Stimulated activated CD4-positive, alpha-beta T cell treated with anti-CD3 and anti-CD28 coated beads, Interleukin-15, amount 100 ng/mL, for 48 hours (primary cell): ENCODE measurements around the gene KRTAP12-3.
"Not testable (repeated sequence)": the region's sequence is repeated elsewhere in the genome, so short reads cannot be mapped to it uniquely, and the experiment has no call there.

ENCODE experiments used
- DNase-seq, 2 donors: peaks; one replicate each; pipeline ENCODE4 v3.0.0-alpha.2; 2020; ENCODE audit warnings: low read depth in 2 of 2

Gene KRTAP12-3

GRCh38 chr21:44657635-44658540 lies at the start of gene KRTAP12-3:
TSS of gene KRTAP12-3 (plus strand) at chr21:44657932. CDS start at chr21:44657980, 48 bp downstream.
- no peak for DNase-seq

DNA sequence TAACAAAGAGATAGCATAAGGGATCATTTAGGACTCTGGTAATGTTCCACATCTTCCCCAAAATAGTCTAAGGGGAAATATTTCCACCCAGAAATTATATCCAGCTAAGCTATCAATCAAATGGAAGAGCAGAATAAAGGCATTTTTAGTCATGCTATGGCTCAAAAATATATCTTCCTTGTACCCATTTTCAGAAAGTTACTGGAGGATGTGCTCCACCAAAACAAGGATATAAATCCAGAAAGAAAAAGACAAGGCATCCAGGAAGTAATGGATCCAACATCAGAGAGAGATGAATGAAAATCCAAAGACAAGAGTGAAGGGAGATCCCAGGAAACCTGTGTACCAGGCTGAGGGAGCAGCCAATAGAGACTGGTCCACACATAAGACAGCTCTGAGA lies 48.5 kb upstream of the KRTAP12-3 start:
- DNase-seq, result no peak

- not testable (repeated sequence) for DNase-seq
Observed at GRCh38 chr21:44610157-44610843, 47.4 kb upstream of the KRTAP12-3 start.

DNA sequence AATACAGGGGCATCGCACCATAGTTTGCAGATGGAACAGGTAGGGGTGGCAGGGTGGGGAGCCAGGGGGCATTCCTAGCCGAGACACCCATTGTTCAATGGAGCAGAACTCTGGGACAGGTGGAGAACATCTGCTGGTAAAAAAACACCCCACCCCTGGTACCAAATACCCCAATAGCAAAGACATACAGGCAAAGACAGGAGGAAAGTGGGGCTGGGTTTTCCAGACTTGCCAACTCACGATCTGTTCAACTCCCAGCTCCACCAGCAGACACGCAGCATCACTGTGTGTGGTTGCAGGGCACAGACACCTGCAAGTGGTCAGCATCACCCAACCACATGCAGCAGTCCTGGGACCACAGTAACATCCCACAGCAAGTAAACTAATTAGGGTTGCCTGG lies 46.2 kb upstream of the KRTAP12-3 start:
- no peak for DNase-seq

DNA sequence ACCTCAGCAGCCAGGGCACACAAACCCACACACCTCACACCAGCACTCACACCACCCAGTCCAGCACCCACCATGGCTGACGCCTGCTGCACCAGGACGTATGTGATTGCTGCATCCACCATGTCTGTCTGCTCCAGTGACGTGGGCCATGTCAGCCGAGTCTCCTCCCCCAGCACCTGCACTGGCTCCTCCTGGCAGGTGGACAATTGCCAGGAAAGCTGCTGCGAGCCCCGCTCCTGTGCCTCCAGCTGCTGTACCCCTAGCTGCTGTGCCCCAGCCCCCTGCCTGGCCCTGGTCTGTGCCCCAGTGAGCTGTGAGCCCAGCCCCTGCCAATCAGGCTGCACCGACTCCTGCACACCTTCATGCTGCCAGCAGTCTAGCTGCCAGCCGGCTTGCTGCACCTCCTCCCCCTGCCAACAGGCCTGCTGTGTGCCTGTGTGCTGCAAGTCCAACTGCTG lies 45.7 kb upstream of the KRTAP12-3 start, which contains the start of gene KRTAP10-8:
Gene KRTAP10-8, plus strand, starts transcription at position 51 of the 458 bp plus-strand sequence. Its CDS starts 22 bp downstream, at position 73.
- no peak for DNase-seq

- no peak for DNase-seq
Observed at GRCh38 chr21:44612669-44613229, 45.0 kb upstream of the KRTAP12-3 start.

DNA sequence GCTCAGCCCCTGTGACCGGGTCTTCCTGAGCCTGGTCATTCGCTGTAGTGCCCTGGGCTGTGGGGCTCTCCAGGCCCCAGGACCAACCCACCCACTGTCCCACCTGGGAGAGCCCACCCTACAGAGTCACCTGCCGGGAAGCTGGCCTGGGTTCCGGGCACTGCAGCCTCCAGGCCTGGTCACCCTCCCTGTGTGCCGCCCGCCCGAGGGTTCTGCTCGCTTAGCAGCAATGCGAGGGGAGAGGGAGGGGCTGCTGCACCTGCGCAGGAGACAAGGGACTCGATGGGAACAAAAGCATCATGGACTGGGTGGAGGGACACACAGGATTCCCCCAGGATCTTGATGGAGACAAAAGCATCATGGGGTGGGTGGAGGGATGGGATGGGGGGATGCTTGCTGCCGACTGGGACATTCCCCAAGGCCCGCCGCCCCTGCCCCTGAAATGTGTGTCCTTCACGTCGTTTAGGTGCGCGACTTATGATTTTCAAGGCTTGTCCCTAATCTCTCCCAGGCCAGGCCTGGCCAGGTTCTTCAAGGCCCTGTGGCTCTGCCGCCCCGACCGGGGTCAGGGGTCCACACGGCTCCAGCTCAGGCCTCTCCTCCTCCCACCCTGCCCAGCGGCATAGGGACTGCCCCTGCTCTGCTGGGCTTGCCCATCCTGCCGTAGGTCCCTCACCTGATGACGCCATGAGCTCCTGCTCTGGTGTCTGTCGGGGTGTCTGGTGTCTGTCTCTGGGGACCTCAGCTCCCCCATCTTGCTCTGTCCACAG lies 44.2 kb upstream of the KRTAP12-3 start:
- DNase-seq, result no peak

DNA sequence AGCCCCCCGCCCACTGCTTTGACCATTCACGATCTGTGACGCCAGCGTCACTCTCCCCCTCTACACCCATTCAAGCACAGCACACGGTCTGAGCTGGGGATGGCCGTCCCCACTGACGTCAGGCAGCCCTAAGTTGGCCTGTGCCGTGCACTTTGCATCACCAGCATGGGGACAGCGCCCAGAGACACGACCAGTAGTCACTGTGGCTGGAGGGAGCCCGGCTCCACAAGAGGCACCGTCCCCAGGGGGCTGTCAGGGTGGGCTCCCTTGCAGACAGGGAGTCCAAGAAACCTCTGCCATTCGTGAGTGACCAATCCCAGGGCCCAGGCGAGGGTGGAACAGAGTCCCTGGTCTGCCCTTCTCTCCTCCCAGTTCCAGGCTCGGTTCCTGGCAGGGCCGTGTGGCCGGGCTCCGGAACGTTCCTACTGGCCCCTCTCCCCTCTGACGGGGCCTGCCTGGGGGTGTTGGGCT lies 43.5 kb upstream of the KRTAP12-3 start:
- DNase-seq, result no peak

DNA sequence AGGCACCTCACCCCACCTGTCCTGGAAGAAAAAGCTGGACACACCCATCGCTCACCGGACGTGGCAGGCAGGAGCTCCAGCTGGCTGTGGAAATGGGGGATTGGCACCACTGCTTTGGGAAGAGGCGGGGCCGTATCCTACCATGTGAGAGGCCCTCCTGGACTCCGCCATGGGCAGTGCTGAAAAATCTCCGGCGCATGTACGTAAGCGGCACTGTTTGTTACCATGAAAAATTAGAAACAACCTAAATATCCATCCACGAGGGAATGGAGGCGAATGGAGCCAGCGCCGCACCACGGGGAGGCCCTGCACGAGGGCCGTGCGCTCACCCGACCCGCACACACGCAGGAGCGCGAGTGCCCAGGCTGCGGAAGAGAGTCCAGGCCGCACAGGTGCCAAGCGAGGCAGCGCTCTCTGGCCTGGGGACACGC lies 42.8 kb upstream of the KRTAP12-3 start:
- DNase-seq, result no peak

- no peak for DNase-seq
Observed at GRCh38 chr21:44615466-44615865, 42.3 kb upstream of the KRTAP12-3 start.

DNA sequence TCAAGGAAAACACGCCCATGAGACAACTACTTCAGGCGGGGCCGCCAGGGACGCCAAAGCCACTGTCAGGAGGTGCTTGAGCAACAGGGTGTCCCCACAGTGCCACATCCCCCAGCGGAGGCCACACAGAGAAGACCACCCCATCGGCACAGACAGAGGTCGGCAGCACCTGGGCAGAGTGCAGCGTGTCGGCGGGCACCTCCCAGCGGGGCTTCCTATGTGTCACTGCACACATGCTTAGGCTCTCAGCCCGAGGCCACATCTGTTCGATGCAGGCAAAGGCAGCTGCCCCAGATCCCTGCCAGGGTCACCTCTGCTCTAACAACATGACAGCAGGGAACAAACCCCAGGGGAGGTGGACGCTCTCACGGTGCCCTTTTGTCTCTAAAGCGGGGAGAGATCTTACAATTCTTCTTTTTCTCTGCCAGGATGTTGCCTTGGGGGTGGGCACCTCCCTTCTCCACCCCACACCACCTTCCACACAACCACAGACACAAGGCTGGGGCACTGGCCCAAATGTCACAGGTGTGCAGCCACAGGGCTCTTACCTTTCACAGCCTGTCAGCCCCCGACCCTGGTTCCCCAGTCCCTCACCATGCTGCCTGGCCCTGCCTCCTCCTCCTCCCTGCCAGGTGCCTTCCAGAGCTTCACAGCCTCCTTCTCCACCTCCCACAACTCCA lies 41.7 kb upstream of the KRTAP12-3 start:
- no peak for DNase-seq

DNA sequence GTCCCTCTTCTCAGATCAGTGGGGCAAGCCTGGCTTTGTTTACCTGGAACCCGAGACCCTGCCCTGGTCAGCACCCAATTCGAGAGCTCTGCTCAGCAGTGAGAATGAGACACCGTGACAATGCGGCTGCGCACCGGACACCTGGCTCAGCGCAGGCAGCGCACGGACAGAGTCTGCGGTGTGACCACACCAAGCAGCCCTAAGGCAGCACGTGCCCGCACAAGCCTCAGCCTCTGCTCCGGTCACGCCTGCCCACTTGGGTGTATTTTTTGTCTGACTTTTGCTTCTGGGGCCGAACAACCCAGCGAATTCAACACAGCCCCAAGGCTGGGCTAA lies 41.2 kb upstream of the KRTAP12-3 start:
- no peak for DNase-seq

DNA sequence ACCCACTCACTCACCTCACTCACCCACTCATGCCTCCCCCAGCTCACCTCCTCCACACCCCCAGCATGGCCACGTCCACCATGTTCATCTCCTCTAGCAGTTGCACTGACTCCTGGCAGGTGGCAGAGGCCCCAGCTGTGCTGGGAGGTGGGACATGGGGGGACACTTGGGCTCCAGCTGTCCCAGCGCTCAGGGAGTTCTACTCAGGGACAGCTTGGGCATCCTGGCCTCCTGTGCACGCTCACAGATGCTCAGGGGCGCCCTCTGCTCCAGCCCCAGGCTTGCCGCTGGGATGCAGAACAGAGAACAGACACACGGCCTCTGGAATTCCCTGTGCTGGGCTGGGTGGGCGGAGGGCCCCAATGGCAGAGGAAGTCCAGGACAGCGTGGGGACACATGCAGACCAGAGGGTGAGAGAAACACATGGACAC lies 40.6 kb upstream of the KRTAP12-3 start:
- DNase-seq, result no peak

DNA sequence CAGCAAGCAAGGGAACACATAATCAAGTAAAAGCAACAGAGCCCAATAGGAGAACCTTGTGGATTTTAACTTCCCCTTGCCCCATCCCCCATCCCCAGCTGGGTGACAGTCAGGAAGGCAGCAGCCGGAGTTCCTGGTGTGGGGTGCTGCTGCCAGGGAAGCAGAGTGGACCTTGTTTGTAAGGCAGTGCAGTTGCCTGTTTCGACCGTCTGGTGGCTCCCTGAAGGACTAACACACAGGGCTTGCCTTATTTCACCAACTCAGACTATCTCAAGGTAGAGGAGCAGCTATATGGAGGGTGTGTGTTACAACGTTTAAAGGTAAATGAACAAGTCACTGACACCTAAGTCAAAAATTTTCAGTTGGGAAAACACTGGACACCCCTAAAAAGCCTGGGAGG lies 39.2 kb upstream of the KRTAP12-3 start:
- no peak for DNase-seq

- DNase-seq, result peak; percentile 22 to 25
Observed at GRCh38 chr21:44618909-44619308, 38.8 kb upstream of the KRTAP12-3 start.

- no peak for DNase-seq
Observed at GRCh38 chr21:44619886-44620285, 37.8 kb upstream of the KRTAP12-3 start.

- DNase-seq, result no peak
Observed at GRCh38 chr21:44623575-44623974, 34.2 kb upstream of the KRTAP12-3 start.

DNA sequence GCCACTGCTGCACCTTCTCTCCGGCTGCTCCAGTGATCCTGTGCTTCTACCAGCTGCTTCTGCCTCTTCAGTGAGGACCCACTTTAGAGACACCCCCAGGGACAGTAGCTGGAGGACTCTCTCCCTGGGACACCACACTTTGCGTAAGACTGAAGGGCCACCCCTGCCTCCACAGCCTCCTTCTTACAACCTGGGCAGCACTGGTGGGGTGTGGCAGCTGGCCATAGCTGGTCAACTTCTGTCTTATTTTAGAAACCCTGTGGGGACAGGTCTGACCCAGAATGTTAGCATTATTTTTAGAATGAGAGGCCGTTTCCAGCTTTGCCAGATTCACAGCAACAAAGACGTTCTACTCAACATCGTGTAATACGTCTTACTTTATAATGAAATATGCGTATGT lies 32.0 kb upstream of the KRTAP12-3 start:
- DNase-seq, result no peak

- no peak for DNase-seq
Observed at GRCh38 chr21:44626262-44626661, 31.5 kb upstream of the KRTAP12-3 start.

DNA sequence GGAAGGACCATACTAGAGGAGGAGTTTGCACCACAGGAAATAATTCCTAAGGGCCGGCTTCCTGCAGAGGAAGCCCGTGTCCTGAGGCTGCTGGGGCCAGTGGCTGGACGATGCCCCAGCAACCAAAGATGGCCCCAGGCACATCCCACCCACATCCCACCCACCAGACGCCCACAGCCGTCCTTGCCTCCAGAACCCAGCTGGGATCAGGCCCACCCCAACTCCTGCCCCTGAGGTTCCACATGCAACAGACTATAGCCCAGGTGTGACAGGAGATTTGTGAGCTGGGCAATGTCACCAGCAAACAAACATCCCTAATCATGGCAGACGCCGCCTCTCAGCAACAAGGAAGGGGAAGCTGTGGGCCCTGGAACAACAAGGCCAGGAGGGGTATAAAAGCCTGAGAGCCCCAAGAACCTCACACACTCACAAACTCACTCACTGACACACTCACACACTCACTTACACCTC lies 31.0 kb upstream of the KRTAP12-3 start, which contains the start of gene KRTAP10-9:
Gene KRTAP10-9, plus strand, starts transcription at position 421 of the 471 bp plus-strand sequence. CDS start 79 bp downstream, outside the sequence.
- DNase-seq, result no peak
